Measurements from ENCODE around the gene ELOA. TPM values are rescaled to one million over a fixed set of nuclear protein-coding genes. Genes with fewer than 3 reads are reported as not detected.
A peak's percentile ranks its signal among the peaks of the same experiment; 100 is the strongest.
"Not testable (repeated sequence)": the region's sequence is repeated elsewhere in the genome, so short reads cannot be mapped to it uniquely, and the experiment has no call there.

The ELOA gene
- total RNA-seq, 1 donor from 2014 or later, result 66.2 TPM

DNA sequence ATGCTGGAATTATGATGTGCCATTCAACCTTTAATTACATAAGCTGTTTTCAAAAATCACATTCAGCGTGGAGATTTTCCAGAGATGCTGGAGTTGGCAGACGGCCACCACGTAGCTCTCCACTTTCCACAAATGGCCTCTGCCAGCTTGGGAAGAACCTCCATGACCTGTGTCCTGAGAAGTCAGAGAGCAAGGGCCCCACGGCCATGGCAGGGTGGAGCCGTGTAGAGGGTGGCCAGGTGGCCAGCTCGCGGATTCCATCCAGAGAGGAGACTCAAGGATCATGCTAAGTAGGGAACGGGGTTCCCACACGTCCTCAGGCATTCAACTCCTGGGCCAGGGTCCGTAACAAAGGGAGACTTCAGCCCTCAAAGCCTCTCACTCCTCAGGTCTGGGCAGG lies 58.6 kb downstream of the ELOA start:
- TF ChIP-seq, protein P1, sequence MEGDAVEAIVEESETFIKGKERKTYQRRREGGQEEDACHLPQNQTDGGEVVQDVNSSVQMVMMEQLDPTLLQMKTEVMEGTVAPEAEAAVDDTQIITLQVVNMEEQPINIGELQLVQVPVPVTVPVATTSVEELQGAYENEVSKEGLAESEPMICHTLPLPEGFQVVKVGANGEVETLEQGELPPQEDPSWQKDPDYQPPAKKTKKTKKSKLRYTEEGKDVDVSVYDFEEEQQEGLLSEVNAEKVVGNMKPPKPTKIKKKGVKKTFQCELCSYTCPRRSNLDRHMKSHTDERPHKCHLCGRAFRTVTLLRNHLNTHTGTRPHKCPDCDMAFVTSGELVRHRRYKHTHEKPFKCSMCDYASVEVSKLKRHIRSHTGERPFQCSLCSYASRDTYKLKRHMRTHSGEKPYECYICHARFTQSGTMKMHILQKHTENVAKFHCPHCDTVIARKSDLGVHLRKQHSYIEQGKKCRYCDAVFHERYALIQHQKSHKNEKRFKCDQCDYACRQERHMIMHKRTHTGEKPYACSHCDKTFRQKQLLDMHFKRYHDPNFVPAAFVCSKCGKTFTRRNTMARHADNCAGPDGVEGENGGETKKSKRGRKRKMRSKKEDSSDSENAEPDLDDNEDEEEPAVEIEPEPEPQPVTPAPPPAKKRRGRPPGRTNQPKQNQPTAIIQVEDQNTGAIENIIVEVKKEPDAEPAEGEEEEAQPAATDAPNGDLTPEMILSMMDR (IDR thresholded peaks at IDR 0.05), result no peak
- intact Hi-C loops (cut with DNase I), result no loop called here
- DNase-seq (no peak), ATAC-seq (no peak)
- H3K4me1 ChIP-seq, result peaks cover 23% of the 10 kb centered on the region
- peak overlapping the region; percentile 98 for H3K27ac ChIP-seq
- H3K4me3 ChIP-seq, result peak overlapping the region; percentile 86
- peaks cover 19% of the 10 kb centered on the region for H3K36me3 ChIP-seq
- no peaks in the 10 kb centered on the region for H3K9me3 ChIP-seq
- no peaks in the 10 kb centered on the region for H3K27me3 ChIP-seq

DNA sequence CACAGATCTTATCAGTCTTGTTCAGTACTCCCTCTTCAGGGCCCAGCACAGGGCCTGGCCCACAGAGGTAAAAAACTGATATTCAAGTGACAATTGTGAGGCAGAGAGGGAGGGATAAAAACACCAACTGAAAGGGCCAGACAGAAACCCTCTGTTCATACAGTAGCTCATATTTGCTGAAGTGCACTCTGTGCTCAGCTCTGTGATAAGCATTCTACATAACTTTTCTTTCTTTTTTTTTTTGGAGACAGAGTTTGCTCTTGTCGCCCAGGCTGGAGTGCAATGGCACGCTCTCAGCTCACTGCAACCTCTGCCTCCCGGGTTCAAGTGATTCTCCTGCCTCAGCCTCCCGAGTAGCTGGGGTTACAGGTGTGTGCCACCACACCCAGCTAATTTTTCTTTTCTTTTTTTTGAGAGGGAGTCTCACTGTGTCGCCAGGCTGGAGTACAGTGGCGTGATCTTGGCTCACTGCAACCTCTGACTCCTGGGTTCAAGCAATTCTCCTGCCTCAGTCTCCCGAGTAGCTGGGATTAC lies 59.6 kb downstream of the ELOA start:
- DNase-seq; H3K27me3 ChIP-seq; H3K9me3 ChIP-seq; intact Hi-C loops (cut with DNase I); H3K4me3 ChIP-seq; H3K27ac ChIP-seq; ATAC-seq: not testable (repeated sequence)
- peaks cover 19% of the 10 kb centered on the region for H3K36me3 ChIP-seq
- H3K4me1 ChIP-seq, result peaks cover 23% of the 10 kb centered on the region

DNA sequence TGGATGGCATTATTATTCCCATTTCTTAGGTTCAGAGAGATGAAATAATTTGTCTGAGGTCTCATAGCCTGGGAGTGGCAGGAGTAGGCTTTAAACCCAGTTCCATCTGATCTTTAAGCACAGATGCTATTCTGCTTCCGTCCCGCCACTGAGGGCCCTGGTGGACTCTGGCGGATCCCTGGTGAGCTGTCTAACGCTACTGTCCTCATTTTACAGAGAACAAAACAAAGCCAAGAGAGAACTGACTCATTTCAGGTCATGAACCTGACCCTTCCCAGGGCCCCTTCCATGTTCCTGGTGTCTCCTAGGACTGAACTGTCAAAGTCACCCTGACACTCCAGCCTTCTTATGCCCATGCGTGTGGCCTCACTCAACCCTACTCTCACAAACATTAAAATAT lies 60.4 kb downstream of the ELOA start:
- H3K36me3 ChIP-seq, result peaks cover 23% of the 10 kb centered on the region
- H3K27me3 ChIP-seq, result no peaks in the 10 kb centered on the region
- no peaks in the 10 kb centered on the region for H3K9me3 ChIP-seq
- no peak overlapping the region for H3K27ac ChIP-seq
- intact Hi-C loops (cut with DNase I), result no loop called here
- TF ChIP-seq, protein P1 (IDR thresholded peaks at IDR 0.05), result no peak
- DNase-seq, result no peak
- ATAC-seq, result no peak
- H3K4me1 ChIP-seq, result peaks cover 20% of the 10 kb centered on the region
- no peak overlapping the region for H3K4me3 ChIP-seq

DNA sequence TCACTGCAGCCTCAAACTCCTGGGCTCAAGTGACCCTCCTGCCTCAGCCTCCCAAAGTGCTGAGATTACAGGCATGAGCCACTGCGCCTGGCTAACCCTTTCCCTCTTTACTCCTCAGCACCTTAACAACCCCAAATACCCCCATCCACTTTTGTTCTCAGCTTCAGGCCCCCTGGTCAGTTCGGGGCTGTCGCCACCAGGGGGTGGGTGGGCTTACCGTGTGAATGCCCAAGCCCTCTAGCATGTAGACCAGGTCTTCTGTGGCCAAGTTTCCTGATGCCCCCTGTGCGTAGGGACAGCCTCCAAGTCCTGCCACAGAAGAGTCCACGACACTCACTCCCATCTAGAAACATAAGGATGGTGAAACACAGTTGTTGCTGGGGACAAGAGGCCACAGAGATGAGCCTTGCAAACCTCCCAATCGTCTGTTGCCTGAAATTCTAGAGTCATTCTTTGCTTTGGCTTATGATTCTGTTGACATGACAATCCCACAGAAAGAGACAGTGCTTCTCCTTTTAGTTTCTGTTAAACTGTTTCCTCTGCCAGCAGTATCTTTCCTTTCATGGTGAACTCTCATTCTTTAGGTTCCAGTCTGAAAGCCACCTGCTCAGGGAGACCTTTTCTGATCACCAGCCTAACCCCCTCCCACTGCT lies 61.0 kb downstream of the ELOA start:
- peaks cover 23% of the 10 kb centered on the region for H3K36me3 ChIP-seq
- TF ChIP-seq, protein P1 (IDR thresholded peaks at IDR 0.05), result no peak
- ATAC-seq (no peak), DNase-seq (no peak)
- no peak overlapping the region for H3K4me3 ChIP-seq
- intact Hi-C loops (cut with DNase I), result no loop called here
- no peaks in the 10 kb centered on the region for H3K27me3 ChIP-seq
- H3K4me1 ChIP-seq, result peaks cover 14% of the 10 kb centered on the region
- H3K27ac ChIP-seq, result no peak overlapping the region
- H3K9me3 ChIP-seq, result no peaks in the 10 kb centered on the region

DNA sequence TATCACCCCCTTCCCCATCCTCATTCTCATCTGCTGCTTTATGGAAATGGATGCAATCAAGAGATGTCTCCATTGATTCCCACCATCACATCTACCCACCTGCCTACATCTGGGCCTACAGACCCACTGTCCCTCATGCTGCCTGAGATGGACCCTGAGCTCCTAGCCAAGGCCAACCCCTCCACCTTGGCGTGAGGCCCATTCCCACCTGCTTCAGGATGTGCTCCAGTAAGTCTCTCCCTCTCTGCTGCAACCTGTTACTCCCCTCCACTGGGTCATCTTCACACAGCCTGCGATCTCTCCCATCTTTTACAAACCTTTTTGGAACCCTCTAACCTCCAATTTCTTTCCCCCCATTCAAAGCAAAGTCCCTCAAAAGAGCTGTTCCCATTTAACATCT lies 61.8 kb downstream of the ELOA start:
- Histone ChIP-seq H3K27ac (no peak overlapping the region), H3K4me3 (no peak overlapping the region), H3K36me3 (peaks cover 23% of the 10 kb centered on the region), H3K4me1 (peaks cover 14% of the 10 kb centered on the region), H3K27me3 (no peaks in the 10 kb centered on the region), H3K9me3 (no peaks in the 10 kb centered on the region)
- TF ChIP-seq, protein P1 (IDR thresholded peaks at IDR 0.05), result no peak
- DNase-seq (no peak), ATAC-seq (no peak)
- intact Hi-C loops (cut with DNase I), result no loop called here

DNA sequence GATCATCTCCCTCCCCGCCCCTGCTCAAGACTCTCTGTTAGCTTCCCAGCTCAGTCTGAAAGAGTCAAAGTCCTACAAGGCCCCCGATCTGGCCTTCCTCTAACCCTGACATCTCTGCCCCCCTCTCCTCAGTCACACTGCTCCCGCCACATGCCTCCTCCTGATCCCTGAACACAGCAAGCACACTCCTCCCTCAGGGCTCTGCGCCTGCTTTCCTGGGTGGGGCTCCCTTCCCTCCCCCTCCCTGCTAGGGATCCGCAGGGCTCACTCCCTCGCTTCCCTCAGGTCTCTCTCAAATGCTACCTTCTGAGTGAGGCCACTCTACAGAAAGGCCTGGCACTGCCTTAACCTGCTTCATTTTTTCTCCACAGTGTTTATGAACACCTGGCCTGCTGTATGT lies 63.0 kb downstream of the ELOA start:
- intact Hi-C loops (cut with DNase I), result no loop called here

More for the DNA sequence above, 63.0 kb downstream of the ELOA start:
- H3K4me1 ChIP-seq, result peaks cover 18% of the 10 kb centered on the region
- H3K27ac ChIP-seq, result no peak overlapping the region
- TF ChIP-seq, protein P1 (IDR thresholded peaks at IDR 0.05), result no peak
- ATAC-seq (no peak), DNase-seq (no peak)
- H3K27me3 ChIP-seq, result no peaks in the 10 kb centered on the region
- H3K9me3 ChIP-seq, result no peaks in the 10 kb centered on the region
- peaks cover 23% of the 10 kb centered on the region for H3K36me3 ChIP-seq
- no peak overlapping the region for H3K4me3 ChIP-seq

All from upper lobe of right lung (tissue), 1 donor.